GM12864 (cell line): ENCODE results near the gene TCIRG1.
A peak's percentile ranks its signal among the peaks of the same experiment; 100 is the strongest.

Experiments
- DNase-seq: peaks from one replicate; pipeline ENCODE4 v3.0.0-alpha.2; 2011; ENCODE audit warnings: low read depth
- H3K4me3 ChIP-seq: 2 replicates; pipeline ENCODE4 v1.5.1; 2011; ENCODE audit warnings: mild to moderate bottlenecking, low read depth, low read length, control low read depth
- CTCF ChIP-seq: IDR thresholded peaks from 2 replicates; pipeline ENCODE4 v1.5.1; 2011; ENCODE audit warnings: low read depth, mild to moderate bottlenecking, moderate library complexity, low read length, control low read depth, inconsistent platforms; ENCODE audit errors: missing control alignments

Gene TCIRG1

GRCh38 chr11:68074584-68075352 lies 35.9 kb downstream of the TCIRG1 start:
- TF ChIP-seq CTCF = no peak
- H3K4me3 ChIP-seq = no peak overlapping the region
- DNase-seq = no peak

GRCh38 chr11:68076371-68077042 lies 37.7 kb downstream of the TCIRG1 start:
- no peak for DNase-seq
- H3K4me3 ChIP-seq = no peak overlapping the region
- TF ChIP-seq CTCF = peak; percentile 12

- no peak for DNase-seq
- H3K4me3 ChIP-seq = no peak overlapping the region
- no peak for TF ChIP-seq CTCF
Observed at GRCh38 chr11:68077617-68078582, 39.1 kb downstream of the TCIRG1 start.

- no peak for DNase-seq
- no peak for TF ChIP-seq CTCF
- no peak overlapping the region for H3K4me3 ChIP-seq
Observed at GRCh38 chr11:68080860-68081259, 42.0 kb downstream of the TCIRG1 start.

- TF ChIP-seq CTCF = no peak
- no peak for DNase-seq
- H3K4me3 ChIP-seq = no peak overlapping the region
Observed at GRCh38 chr11:68081691-68082090, 42.9 kb downstream of the TCIRG1 start.

- H3K4me3 ChIP-seq = no peak overlapping the region
- DNase-seq = no peak
- TF ChIP-seq CTCF = no peak
Observed at GRCh38 chr11:68082481-68082880, 43.7 kb downstream of the TCIRG1 start.
